Stimulated activated memory B cell treated with anti-CD40 and anti-IgM and Interleukin-4, amounts not matched to agents 10 μg/mL and 1 μg/mL and 100 μg/mL, for 72 hours (primary cell): ENCODE results near the gene ORMDL2.
"Not testable (repeated sequence)": the region's sequence is repeated elsewhere in the genome, so short reads cannot be mapped to it uniquely, and the experiment has no call there.

Experiments used
- ATAC-seq: fragments of 150-1000 bp; cut with Tn5 transposase; 2 replicates; pipeline ENCODE4 v1.10.0; 2021
- H3K27ac Mint-ChIP-seq: one replicate; pipeline ENCODE4 v1.8.0; 2022; ENCODE audit warnings: mild to moderate bottlenecking, mixed read lengths
- H3K27me3 Mint-ChIP-seq: one replicate; pipeline ENCODE4 v1.8.0; 2022; ENCODE audit warnings: mixed read lengths
- H3K36me3 Mint-ChIP-seq: one replicate; pipeline ENCODE4 v1.8.0; 2022; ENCODE audit warnings: mixed read lengths
- H3K4me1 Mint-ChIP-seq: one replicate; pipeline ENCODE4 v1.8.0; 2022; ENCODE audit warnings: mixed read lengths
- H3K4me3 Mint-ChIP-seq: one replicate; pipeline ENCODE4 v1.8.0; 2022; ENCODE audit warnings: mild to moderate bottlenecking, moderate library complexity, mixed read lengths
- H3K9me3 Mint-ChIP-seq: one replicate; pipeline ENCODE4 v1.8.0; 2022; ENCODE audit warnings: mixed read lengths

ORMDL2 gene

DNA sequence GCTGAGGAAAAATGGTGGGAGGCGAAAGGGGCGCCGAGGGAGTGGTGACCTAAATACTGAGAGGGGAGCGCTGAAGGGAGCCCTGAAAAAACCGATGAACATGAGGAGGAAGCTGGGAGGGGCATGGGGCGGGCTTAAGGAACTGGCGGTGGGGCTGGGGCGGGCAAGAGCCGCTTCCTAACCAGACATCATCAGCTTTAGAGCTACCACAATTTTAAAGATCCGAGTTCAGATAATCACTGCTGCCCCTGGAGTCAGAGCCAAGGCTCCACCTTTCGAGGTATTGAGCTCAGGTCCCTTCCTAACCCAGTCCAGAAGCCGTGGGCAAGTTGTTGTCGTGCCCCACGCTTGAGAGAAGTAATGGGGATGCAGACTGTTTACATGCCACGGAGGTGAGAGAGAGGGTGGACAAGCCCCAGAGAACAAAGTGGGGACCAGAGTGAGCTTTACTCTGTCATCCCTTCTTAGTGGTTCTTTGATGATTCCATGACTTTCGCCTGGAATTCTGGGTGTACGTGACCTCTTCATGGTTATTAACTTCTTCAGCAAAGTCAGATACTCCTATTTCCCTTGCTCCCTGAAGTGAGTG is 393 bp downstream of the ORMDL2 start:
- no peak overlapping the region for H3K4me3 Mint-ChIP-seq
- no peaks in the 10 kb centered on the region for H3K9me3 Mint-ChIP-seq
- peak; percentile 68 for ATAC-seq
- peaks cover 29% of the 10 kb centered on the region for H3K36me3 Mint-ChIP-seq
- no peak overlapping the region for H3K27ac Mint-ChIP-seq
- H3K27me3 Mint-ChIP-seq: no peaks in the 10 kb centered on the region
- peaks cover 24% of the 10 kb centered on the region for H3K4me1 Mint-ChIP-seq

DNA sequence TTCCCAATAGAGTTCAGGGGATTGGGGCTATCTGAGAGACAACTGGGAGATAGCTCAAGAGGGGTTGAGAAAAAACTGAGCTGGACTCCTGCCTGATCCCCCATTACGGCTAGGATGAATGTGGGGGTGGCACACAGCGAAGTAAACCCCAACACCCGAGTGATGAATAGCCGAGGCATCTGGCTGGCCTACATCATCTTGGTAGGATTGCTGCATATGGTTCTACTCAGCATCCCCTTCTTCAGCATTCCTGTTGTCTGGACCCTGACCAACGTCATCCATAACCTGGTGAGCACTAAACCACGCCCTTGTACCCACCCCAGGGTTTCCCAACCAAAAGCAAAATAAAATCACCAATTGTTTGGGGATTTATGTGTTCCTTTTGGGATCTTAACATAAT is 1.0 kb downstream of the ORMDL2 start:
- no peak for ATAC-seq
- Mint-ChIP-seq H3K27me3 (no peaks in the 10 kb centered on the region), H3K4me1 (peaks cover 29% of the 10 kb centered on the region), H3K27ac (no peak overlapping the region), H3K4me3 (no peak overlapping the region), H3K36me3 (peaks cover 32% of the 10 kb centered on the region), H3K9me3 (no peaks in the 10 kb centered on the region)

DNA sequence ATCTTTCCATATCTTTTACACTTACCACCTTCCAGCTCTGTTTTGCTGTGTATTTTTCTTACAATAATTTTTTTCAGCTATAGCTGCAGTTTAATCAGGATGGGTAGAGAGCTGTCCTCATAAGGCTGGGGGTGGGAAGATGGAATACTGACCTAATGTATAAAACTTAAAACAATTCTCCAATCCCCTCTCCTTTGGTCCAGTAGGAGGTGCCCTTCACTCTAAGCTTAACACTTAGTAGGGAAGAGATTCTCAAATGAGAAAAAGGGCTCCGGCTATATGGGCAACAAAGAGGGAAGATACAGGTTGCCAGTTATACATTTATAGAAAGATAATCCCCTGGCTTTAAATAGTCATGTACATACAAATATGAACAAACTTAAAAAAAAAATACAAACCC is 2.8 kb downstream of the ORMDL2 start:
- no peaks in the 10 kb centered on the region for H3K27me3 Mint-ChIP-seq
- ATAC-seq: no peak
- H3K9me3 Mint-ChIP-seq: no peaks in the 10 kb centered on the region
- H3K36me3 Mint-ChIP-seq: peaks cover 27% of the 10 kb centered on the region
- no peak overlapping the region for H3K4me3 Mint-ChIP-seq
- no peak overlapping the region for H3K27ac Mint-ChIP-seq
- peaks cover 33% of the 10 kb centered on the region for H3K4me1 Mint-ChIP-seq

DNA sequence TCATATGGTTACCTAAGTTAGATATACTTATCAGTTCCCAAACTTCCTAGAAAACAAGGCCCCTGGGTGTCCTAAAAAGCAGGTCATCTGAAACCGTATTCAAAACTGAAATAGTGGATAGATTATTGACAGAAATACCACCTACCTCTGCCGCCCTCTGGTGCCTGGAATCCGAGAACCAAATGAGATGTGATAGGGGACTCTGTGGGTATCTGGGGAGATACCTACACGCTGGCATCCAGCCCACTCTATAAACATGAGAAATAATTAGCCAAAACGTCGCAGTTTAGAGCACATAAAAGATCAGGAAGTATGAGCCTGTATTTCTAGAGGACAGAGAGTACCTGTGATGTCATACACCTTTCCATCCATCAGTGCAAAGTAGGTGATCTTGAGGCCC is 4.4 kb downstream of the ORMDL2 start:
- Mint-ChIP-seq H3K27ac (no peak overlapping the region), H3K9me3 (no peaks in the 10 kb centered on the region), H3K27me3 (no peaks in the 10 kb centered on the region), H3K4me3 (no peak overlapping the region), H3K36me3 (peaks cover 32% of the 10 kb centered on the region), H3K4me1 (peaks cover 48% of the 10 kb centered on the region)
- ATAC-seq: no peak

DNA sequence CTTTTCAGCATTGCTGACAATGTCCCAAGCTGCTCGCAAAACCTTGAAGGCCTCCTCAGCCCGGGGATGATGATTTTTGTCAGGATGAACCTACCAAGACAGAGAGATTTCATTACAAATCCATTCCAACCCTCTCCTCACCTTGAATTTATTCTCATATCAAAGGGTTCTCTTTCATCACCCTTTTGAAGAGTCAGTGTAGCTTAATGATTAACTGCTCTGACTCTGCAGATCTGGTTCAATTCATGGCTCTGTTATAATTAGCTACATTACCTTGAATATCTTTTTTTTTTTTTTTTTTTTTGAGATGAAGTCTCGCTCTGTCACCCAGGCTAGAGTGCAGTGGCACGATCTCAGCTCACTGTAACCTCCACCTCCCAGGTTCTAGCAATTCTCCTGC is 5.6 kb downstream of the ORMDL2 start:
- no peaks in the 10 kb centered on the region for H3K9me3 Mint-ChIP-seq
- H3K27me3 Mint-ChIP-seq: no peaks in the 10 kb centered on the region
- H3K4me3 Mint-ChIP-seq: no peak overlapping the region
- peaks cover 43% of the 10 kb centered on the region for H3K36me3 Mint-ChIP-seq
- peak overlapping the region; percentile 75 for H3K27ac Mint-ChIP-seq
- peaks cover 60% of the 10 kb centered on the region for H3K4me1 Mint-ChIP-seq
- ATAC-seq: no peak

DNA sequence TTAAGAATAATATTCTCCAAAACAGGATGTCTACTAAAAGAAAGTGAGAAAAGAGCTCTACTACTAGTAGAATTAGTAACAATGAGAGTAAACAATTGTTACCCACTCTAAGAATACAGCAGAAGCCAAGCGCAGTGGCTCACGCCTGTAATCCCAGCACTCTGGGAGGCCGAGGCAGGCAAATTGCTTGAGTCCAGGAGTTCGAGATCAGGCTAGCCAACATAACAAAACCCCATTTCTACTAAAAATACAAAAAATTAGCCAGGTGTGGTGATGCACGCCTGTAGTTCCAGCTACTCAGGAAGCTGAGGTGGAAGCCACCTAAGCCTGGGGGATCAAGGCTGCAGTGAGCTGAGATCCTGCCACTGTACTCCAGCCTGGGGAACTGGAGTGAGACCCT is 6.9 kb downstream of the ORMDL2 start:
- H3K27ac Mint-ChIP-seq: peak overlapping the region; percentile 75
- ATAC-seq: no peak
- peaks cover 51% of the 10 kb centered on the region for H3K4me1 Mint-ChIP-seq
- H3K4me3 Mint-ChIP-seq: peak overlapping the region; percentile 18
- H3K36me3 Mint-ChIP-seq: peaks cover 38% of the 10 kb centered on the region
- H3K9me3 Mint-ChIP-seq: no peaks in the 10 kb centered on the region
- no peaks in the 10 kb centered on the region for H3K27me3 Mint-ChIP-seq

DNA sequence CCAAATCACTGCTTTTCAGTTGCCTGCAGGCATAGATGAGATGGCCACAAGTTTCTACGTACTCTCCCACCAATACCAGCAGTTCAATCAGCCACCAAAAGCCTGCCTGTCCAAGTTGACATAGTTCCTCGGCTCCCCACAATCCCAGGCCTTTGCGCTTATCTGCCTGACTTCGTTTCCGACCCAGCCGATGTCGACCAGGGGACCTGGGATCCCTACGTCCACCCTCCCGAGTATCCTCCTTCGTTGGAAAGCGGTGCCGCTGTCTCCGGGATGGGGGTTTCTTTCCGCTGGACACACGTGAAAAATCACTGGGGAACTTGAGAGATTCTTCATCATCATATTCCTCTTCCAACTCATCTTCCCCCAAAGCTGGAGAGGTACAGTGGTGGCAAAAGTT is 10.0 kb downstream of the ORMDL2 start:
- peaks cover 61% of the 10 kb centered on the region for H3K4me1 Mint-ChIP-seq
- no peak for ATAC-seq

DNA sequence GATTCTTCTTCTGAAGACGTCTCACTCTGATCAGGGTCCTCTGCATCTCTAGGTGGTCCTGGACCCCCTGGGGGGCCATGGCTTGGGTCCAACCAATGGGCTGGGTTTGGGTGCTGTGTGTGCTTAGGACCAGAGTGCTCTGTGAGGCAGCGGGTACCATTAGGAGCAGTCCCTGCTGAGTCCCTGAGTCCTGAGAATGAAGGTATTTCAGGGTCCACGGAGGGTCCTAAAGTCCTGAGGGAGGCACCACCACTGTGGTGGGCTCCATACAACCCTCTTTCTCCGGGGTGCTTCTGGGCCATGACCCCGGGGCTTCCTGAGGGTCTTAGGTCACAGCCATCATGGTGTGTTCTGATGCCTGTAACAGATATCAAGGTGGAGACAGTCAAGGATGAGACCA is 10.5 kb downstream of the ORMDL2 start:
- H3K4me1 Mint-ChIP-seq: peaks cover 60% of the 10 kb centered on the region
- H3K27me3 Mint-ChIP-seq: no peaks in the 10 kb centered on the region
- peak overlapping the region; percentile 84 for H3K27ac Mint-ChIP-seq

More for the DNA sequence above, 10.0 kb downstream of the ORMDL2 start:
- H3K9me3 Mint-ChIP-seq: no peaks in the 10 kb centered on the region
- peaks cover 26% of the 10 kb centered on the region for H3K36me3 Mint-ChIP-seq
- peak overlapping the region; percentile 92 for H3K4me3 Mint-ChIP-seq
- H3K27ac Mint-ChIP-seq: peak overlapping the region; percentile 84
- H3K27me3 Mint-ChIP-seq: no peaks in the 10 kb centered on the region

DNA sequence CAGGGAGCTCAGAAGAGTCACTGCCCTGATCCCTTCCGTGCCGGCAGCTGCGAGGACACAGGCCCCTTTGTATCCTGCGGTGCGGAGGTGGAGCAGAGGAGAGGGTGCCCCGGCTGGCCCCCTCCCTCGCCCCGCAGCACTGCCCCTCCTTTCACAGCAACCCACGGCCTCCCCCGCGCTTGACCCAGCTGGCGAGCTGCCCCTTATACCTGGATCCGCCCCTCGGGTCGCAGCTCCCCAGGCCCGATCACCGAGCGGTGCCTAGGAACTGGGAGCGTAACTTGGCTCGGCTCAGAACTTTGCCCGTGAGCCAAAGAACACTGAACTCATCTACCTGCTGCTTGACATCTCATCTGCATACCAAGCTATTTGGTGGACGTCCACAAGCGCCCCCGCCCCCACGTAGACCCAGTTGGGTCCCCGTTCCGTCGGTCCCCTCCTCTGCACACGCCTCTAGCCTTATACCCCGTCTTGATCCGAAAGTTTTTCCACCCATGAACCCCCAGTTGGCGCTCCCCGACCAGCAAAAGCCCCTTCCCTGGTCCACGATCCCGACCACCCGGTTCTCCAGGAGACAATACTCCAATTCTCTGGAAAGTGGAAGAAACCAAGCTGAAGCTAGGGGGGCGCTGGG is 12.2 kb downstream of the ORMDL2 start:
- peaks cover 22% of the 10 kb centered on the region for H3K36me3 Mint-ChIP-seq
- H3K27me3 Mint-ChIP-seq: no peaks in the 10 kb centered on the region
- peak overlapping the region; percentile 92 for H3K4me3 Mint-ChIP-seq
- peaks cover 48% of the 10 kb centered on the region for H3K4me1 Mint-ChIP-seq
- peak; percentile 54 for ATAC-seq
- no peaks in the 10 kb centered on the region for H3K9me3 Mint-ChIP-seq
- peak overlapping the region; percentile 84 for H3K27ac Mint-ChIP-seq

More for the DNA sequence above, 10.5 kb downstream of the ORMDL2 start:
- Mint-ChIP-seq H3K4me3 (peak overlapping the region; percentile 92), H3K9me3 (no peaks in the 10 kb centered on the region), H3K36me3 (peaks cover 22% of the 10 kb centered on the region)
- no peak for ATAC-seq

DNA sequence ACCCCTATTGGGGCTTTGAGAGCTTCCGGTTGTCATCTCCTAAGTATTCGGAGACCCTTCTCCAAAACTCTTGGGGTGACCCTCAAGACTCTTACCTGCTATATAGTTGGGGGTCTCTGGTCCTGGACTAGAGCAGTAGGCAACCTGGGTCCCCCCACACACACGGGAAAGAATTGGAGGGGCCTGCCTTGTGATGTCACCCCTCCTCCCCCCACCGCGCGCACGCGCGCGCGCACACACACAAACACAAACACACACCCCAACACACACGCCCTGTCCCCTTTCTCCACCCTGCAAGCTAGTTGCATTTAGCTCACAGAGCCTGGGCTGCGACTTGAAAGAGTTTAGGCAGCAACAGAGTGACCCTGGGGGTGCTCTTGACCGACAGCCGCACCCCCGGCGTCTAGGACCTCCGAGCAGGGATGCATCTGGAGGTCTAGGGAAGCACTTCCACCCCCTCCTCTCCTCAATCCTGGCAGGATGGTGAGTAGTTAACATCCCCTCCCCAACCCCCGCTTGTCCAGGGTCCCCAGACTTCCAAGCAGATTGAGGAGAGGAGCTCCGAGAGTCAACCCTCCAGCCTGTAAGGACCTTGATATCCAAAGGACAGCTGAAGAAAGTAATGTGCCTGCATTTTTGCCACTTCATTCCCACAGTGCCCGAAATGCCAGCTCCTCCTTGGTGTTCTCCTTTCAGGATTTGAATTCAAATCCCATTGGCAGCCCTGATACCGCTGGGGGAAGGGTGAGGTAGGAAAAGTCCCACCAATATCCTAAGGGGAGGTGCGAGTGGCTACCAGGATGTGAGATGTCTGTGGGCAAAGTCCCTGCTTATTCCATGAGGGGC is 13.0 kb downstream of the ORMDL2 start:
- H3K4me3 Mint-ChIP-seq: peak overlapping the region; percentile 92
- H3K36me3 Mint-ChIP-seq: peaks cover 20% of the 10 kb centered on the region
- peaks cover 43% of the 10 kb centered on the region for H3K4me1 Mint-ChIP-seq
- H3K27ac Mint-ChIP-seq: peak overlapping the region; percentile 84
- H3K27me3 Mint-ChIP-seq: no peaks in the 10 kb centered on the region
- no peaks in the 10 kb centered on the region for H3K9me3 Mint-ChIP-seq
- no peak for ATAC-seq

DNA sequence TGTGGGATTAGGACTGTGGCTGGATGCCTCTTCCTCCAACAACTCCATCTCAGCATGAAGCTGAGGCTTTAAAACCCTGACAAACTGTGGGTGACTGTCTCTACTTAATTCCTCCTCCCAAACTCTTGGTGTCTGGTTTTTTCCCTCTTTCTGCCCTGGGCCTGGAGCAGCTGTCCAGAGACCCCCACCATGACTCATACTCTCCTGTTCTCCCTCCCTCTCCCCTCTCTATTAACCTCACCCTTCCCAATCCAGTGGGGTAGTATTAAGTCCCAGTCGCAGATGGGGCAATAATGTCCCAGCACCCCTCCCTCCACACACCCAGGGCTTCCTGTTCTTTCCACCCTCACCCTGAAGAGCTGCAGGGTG is 13.6 kb downstream of the ORMDL2 start:
- H3K27ac Mint-ChIP-seq: no peak overlapping the region
- no peaks in the 10 kb centered on the region for H3K9me3 Mint-ChIP-seq
- peaks cover 37% of the 10 kb centered on the region for H3K4me1 Mint-ChIP-seq
- H3K36me3 Mint-ChIP-seq: peaks cover 17% of the 10 kb centered on the region
- peak overlapping the region; percentile 49 for H3K4me3 Mint-ChIP-seq
- ATAC-seq: no peak
- H3K27me3 Mint-ChIP-seq: no peaks in the 10 kb centered on the region

DNA sequence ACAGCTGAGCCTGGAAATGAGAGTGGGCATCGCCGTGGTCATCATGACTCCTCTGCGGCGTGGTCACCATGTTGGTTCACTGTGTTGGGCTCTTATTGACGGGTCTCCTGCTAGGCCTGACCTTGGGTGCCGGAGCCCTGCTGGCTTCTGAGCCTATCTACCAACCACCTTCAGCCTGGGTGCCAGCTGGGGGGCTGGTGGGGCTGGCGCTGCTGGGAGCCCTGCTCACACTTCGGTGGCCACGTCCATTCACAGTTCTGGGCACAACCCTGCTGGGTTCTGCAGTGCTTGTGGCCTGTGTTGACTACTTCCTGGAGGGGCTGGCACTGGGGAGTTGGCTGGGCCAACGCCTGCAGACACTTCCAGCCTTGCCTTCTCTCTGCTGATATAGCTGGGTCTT is 15.2 kb downstream of the ORMDL2 start:
- Mint-ChIP-seq H3K36me3 (peaks cover 8% of the 10 kb centered on the region), H3K27me3 (peaks cover 1% of the 10 kb centered on the region), H3K9me3 (no peaks in the 10 kb centered on the region), H3K4me1 (peaks cover 20% of the 10 kb centered on the region), H3K27ac (no peak overlapping the region), H3K4me3 (no peak overlapping the region)
- no peak for ATAC-seq

DNA sequence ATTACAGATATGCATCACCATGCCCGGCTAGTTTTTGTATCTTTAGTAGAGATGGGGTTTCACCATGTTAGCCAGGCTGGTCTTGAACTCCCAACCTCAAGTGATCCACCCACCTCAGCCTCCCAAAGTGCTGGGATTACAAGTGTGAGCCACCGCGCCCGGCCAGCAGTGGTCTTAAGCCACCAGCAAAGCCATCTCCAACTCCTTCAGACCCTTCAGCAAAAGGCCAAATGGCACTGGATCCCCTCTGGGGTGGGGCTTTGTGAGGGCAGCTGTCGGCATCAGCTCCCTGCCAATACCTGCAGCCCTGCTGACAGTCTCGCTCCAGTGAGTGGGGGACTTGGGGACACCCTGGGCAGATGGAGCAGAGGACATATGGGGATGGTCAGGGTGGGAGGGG is 16.6 kb downstream of the ORMDL2 start:
- not testable (repeated sequence) for H3K27me3 Mint-ChIP-seq, H3K4me3 Mint-ChIP-seq, ATAC-seq, H3K27ac Mint-ChIP-seq, H3K36me3 Mint-ChIP-seq, H3K9me3 Mint-ChIP-seq
- peaks cover 13% of the 10 kb centered on the region for H3K4me1 Mint-ChIP-seq

DNA sequence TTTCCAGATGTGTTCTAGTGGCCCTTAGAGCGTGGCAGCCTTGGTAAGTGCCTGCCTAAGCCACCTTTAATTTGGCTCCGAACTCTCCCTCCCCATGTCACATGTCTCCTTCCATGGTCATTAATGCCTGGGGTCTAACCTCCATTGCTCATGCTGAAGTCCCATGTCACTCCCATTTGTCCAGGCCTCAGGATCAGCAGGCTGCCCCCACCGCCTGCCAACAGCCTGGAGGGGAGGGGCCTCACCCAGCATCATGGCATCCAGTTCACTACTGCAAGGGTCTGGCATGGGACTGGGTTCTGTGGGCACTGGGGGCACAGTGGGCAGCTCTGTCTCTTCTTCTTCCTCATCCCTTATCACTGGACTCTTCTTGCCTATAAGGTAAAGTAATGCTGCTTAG is 20.5 kb downstream of the ORMDL2 start:
- no peak for ATAC-seq
- peaks cover 19% of the 10 kb centered on the region for H3K27me3 Mint-ChIP-seq
- no peak overlapping the region for H3K4me3 Mint-ChIP-seq
- H3K4me1 Mint-ChIP-seq: no peaks in the 10 kb centered on the region
- H3K9me3 Mint-ChIP-seq: no peaks in the 10 kb centered on the region
- no peak overlapping the region for H3K27ac Mint-ChIP-seq
- peaks cover 3% of the 10 kb centered on the region for H3K36me3 Mint-ChIP-seq

DNA sequence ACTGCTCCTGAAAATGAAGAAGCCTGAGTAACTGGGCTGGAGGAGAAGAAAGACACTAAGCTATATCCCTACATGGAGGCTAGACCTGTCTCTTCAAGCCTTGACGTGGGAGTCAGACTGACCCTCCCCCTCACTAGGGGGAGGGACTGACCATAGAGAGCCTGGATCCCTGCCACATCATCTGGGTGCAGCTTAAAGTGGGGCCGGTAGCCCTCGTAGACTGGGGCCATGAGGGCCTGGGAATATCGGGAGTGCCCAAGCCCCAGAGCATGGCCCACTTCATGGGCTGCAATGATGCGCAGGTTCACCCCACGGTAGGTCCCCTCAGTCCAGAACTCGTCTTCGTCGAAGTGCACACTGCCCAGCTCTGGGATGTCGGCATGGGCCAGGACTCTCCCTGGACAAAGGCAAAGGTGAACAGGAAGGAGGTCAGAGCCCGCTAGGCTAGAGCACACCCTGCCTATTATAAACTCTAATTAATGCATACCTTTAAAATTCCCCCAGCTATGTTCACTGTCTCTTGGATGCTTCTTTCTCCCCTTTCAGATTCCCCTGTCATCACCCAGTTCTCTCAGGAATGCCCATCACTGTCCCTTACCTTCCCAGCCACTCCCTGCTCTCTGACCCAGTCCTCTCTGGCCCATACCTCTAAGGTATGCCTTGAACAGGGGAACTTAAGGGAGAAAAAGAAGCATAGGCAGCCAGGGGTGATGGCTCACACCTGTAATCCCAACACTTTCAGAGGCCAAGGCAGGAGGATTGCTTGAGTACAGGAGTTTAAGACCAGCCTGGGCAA is 21.7 kb downstream of the ORMDL2 start:
- Mint-ChIP-seq H3K4me3 (no peak overlapping the region), H3K4me1 (no peaks in the 10 kb centered on the region), H3K9me3 (no peaks in the 10 kb centered on the region), H3K36me3 (no peaks in the 10 kb centered on the region), H3K27me3 (peaks cover 19% of the 10 kb centered on the region), H3K27ac (no peak overlapping the region)
- no peak for ATAC-seq
